GM18870 (cell line): Measurements from ENCODE around the gene IL27RA.

Experiments
- ATAC-seq: cut with Tn5 transposase; IDR thresholded peaks from one replicate; pipeline ENCODE4 v1.9.1; 2021; ENCODE audit warnings: moderate library complexity; ENCODE audit not compliant: unreplicated experiment

IL27RA gene

GRCh38 chr19:14056741-14057356 lies 25.3 kb downstream of the IL27RA start:
- no peak for ATAC-seq

GRCh38 chr19:14058182-14059092 lies 26.9 kb downstream of the IL27RA start:
- no peak for ATAC-seq

GRCh38 chr19:14059093-14059480 lies 27.5 kb downstream of the IL27RA start:
- no peak for ATAC-seq

- ATAC-seq, result no peak
These were observed 28.1 kb downstream of the IL27RA start for GRCh38 chr19:14059652-14060155.

- ATAC-seq, result no peak
These were observed 29.7 kb downstream of the IL27RA start for GRCh38 chr19:14061081-14061749.

- no peak for ATAC-seq
These were observed 30.4 kb downstream of the IL27RA start, which contains the start of gene PALM3 for GRCh38 chr19:14061751-14062557. Gene PALM3, minus strand, starts transcription at chr19:14062076. Its CDS starts 96 bp downstream, at chr19:14061980.

GRCh38 chr19:14062558-14062855 lies 30.9 kb downstream of the IL27RA start:
- no peak for ATAC-seq

- no peak for ATAC-seq
These were observed 31.5 kb downstream of the IL27RA start for GRCh38 chr19:14063105-14063504.

- ATAC-seq, result no peak
These were observed 34.6 kb downstream of the IL27RA start for GRCh38 chr19:14066134-14066533.

GRCh38 chr19:14070268-14071050 lies 38.9 kb downstream of the IL27RA start:
- ATAC-seq, result no peak

- no peak for ATAC-seq
These were observed 41.1 kb downstream of the IL27RA start, which contains the start of gene MISP3 for GRCh38 chr19:14072535-14073260. Gene MISP3, plus strand, starts transcription at chr19:14072786. Its CDS starts 524 bp downstream, at chr19:14073310.

- ATAC-seq, result peak; percentile 44
These were observed 41.8 kb downstream of the IL27RA start for GRCh38 chr19:14073261-14073924.

GRCh38 chr19:14073925-14074838 lies 42.6 kb downstream of the IL27RA start:
- no peak for ATAC-seq

- ATAC-seq, result no peak
These were observed 46.8 kb downstream of the IL27RA start for GRCh38 chr19:14078411-14078810.

- peak; percentile 90 for ATAC-seq
These were observed 49.6 kb downstream of the IL27RA start for GRCh38 chr19:14080887-14081796.

- no peak for ATAC-seq
These were observed 50.5 kb downstream of the IL27RA start for GRCh38 chr19:14081797-14082674.
